HFF-Myc (cell line): Measurements from ENCODE around the gene MEGF11.

ENCODE experiments used
- DNase-seq: peaks from one replicate; pipeline ENCODE4 v3.0.0-alpha.2; 2011; ENCODE audit warnings: low read depth; ENCODE audit errors: extremely low read depth
- H3K4me3 ChIP-seq: replicated peaks from 2 replicates; pipeline ENCODE4 v1.5.1; 2011; ENCODE audit warnings: low read depth, mild to moderate bottlenecking, control low read depth, low read length
- TF ChIP-seq, protein P1 (sequence below): IDR thresholded peaks from 2 replicates; pipeline ENCODE4 v1.5.1; 2012; ENCODE audit warnings: mild to moderate bottlenecking, low read depth, low read length, control low read depth; ENCODE audit errors: missing control alignments

MEGF11 gene

DNA sequence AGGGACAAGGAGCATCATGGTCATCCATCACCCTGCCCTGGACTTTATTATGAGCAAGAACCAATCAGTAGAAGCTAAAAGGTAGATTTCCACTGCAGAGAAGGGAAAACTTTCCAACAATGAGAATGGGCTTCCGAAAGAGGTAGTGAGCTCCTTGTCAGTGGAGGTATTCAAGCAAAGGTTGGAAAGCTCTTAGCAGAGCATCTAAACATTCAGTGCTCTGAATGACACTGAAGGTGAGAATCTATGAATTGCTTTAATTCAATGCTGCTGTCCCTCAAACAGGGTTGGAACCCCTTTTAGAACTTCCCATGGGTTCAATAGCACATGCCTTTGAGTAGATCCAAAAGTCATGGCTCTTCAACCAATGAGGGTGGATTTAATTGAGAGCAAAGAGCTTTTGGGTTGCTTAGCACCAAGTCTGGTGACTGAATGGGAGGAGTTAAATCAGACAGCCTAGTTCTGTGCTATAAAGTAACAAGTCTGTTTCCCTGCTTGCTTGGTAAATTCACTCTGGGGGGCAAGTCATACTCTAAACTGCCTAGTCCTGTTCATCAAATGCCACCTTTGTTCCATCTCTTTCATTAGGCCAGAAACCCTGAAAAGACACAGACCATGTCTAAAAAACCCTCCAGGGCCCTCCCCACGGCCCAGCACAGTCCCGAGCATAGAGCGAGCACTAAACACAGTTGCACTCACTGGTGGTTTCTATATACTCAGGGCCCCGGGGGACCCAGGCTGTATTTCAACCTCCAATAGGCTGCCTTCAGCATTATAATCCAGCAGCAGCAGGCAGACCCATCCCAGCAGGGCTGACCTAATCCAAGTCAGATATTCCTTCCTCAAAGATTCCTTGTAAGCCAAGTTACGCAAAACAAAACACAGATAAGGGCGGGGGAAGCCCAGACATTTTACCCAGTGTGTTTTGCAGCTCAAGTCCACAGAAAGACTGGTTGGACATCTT lies 161.2 kb downstream of the MEGF11 start:
- TF ChIP-seq, protein P1, sequence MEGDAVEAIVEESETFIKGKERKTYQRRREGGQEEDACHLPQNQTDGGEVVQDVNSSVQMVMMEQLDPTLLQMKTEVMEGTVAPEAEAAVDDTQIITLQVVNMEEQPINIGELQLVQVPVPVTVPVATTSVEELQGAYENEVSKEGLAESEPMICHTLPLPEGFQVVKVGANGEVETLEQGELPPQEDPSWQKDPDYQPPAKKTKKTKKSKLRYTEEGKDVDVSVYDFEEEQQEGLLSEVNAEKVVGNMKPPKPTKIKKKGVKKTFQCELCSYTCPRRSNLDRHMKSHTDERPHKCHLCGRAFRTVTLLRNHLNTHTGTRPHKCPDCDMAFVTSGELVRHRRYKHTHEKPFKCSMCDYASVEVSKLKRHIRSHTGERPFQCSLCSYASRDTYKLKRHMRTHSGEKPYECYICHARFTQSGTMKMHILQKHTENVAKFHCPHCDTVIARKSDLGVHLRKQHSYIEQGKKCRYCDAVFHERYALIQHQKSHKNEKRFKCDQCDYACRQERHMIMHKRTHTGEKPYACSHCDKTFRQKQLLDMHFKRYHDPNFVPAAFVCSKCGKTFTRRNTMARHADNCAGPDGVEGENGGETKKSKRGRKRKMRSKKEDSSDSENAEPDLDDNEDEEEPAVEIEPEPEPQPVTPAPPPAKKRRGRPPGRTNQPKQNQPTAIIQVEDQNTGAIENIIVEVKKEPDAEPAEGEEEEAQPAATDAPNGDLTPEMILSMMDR = no peak
- no peak for DNase-seq

DNA sequence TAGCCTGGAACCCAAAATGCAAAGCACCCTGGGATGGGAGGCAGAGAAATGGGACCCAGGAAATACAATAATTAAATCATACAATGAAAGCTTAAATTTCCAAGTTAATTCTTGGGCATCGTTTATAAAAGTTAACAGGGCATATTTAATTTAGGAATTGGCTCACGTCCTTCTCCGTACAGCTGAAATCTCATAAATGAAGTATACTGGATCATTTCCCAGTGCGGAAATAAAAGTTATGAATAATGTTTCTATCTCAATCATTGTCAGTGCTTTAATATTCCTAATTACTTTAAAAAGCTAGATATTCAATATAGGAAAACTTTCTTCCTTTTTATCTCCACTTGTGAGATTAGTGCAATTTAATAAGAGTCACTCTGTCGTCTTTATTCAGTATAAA lies 164.0 kb downstream of the MEGF11 start:
- no peak for DNase-seq
- H3K4me3 ChIP-seq = no peak overlapping the region
- TF ChIP-seq, protein P1 = no peak

More for the DNA sequence above, 161.2 kb downstream of the MEGF11 start:
- H3K4me3 ChIP-seq = no peak overlapping the region

DNA sequence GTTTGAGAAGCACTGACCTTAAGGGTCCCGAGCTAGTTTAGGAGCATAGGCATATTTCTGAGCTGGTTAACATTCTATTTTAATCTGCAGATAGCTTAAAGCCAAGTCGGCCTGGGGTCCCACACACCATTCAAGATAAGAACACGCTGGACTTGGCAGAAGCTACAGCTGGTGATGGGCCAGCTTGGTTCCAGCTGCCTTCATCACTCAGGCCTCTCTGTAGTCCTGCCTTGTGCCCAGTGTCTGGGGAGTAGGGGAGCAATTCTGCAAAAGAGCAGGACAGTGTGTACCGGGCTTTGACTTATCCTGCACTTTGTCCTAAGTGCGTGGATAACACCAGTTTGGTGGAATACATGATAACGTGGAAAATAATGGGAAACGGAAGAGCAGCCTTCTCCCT lies 164.5 kb downstream of the MEGF11 start:
- TF ChIP-seq, protein P1 = no peak
- no peak overlapping the region for H3K4me3 ChIP-seq

GRCh38 chr15:66085128-66085527 lies 168.4 kb downstream of the MEGF11 start:
- no peak for DNase-seq
- no peak overlapping the region for H3K4me3 ChIP-seq

More for the DNA sequence above, 164.5 kb downstream of the MEGF11 start:
- DNase-seq = no peak

DNA sequence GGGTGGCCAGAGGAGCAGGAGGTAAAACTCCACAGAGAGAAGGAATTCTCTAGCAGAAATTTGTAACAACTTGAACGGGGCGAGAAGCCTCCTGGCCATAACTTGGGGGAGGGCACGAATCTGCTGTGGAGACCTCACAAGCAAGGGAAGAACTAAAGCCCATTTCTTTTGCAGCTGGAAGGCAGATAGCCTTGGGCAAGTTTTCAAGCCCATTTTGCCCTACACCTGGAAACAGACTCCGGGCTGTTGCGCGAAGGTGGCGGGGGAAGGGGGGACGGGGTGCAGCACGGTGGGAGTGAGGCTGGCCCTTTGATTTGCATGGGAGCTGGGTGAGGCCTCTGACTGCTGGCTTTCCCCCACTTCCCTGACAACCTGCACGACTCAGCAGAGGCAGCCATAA lies 168.8 kb downstream of the MEGF11 start:
- DNase-seq = no peak
- H3K4me3 ChIP-seq = no peak overlapping the region
- TF ChIP-seq, protein P1 = no peak

More at GRCh38 chr15:66085128-66085527, 168.4 kb downstream of the MEGF11 start:
- TF ChIP-seq, protein P1 = no peak

- no peak for DNase-seq
- TF ChIP-seq, protein P1 = peak; percentile 3
- no peak overlapping the region for H3K4me3 ChIP-seq
Measured at GRCh38 chr15:66080717-66081398, 172.7 kb downstream of the MEGF11 start.
